H1 (cell line): ENCODE measurements around the gene DPYD. TPM values are rescaled to one million over a fixed set of nuclear protein-coding genes. Genes with fewer than 3 reads are reported as not detected.

Source experiments
- CTCF ChIA-PET: fragments of 300-600 bp; sonication (Branson Sonifier 250); formaldehyde crosslinking; loops from one replicate; lab custom pipeline; 2021; ENCODE audit not compliant: partially characterized antibody; lab: Charles Lee
- POLR2A ChIA-PET: fragments of 300-600 bp; sonication (Branson Sonifier 250); formaldehyde crosslinking; loops from one replicate; lab custom pipeline; 2021; ENCODE audit warnings: inconsistent platforms; ENCODE audit not compliant: partially characterized antibody; lab: Charles Lee
- DNase-seq, 2 experiments: peaks; one replicate each; pipeline versions ENCODE4 v3.0.0 to v3.0.0-alpha.2; 2010 to 2022; ENCODE audit warnings: low spot score in 2 of 2, low read depth in 1 of 2, mixed read lengths in 1 of 2
- FAIRE-seq: peaks from 2 replicates; lab custom pipeline; 2011; peaks lifted over from hg19 to GRCh38; lab: Jason Lieb, UNC
- H2AFZ ChIP-seq: 2 replicates; pipeline ENCODE4 v1.8.1; 2012; ENCODE audit warnings: low read length, inconsistent platforms
- H2AK5ac ChIP-seq: 2 replicates; pipeline ENCODE4 v1.6.1; 2013; ENCODE audit warnings: low read depth, low read length
- H2BK120ac ChIP-seq: replicated peaks from 2 replicates; pipeline ENCODE3; 2013; ENCODE audit warnings: low read depth, low read length, inconsistent platforms
- H2BK12ac ChIP-seq: 2 replicates; pipeline ENCODE4 v1.6.1; 2013; ENCODE audit warnings: low read depth, low read length
- H2BK15ac ChIP-seq: 2 replicates; pipeline ENCODE4 v1.6.1; 2013; ENCODE audit warnings: low read length
- H2BK20ac ChIP-seq: 2 replicates; pipeline ENCODE4 v1.6.1; 2013; ENCODE audit warnings: low read length
- H2BK5ac ChIP-seq: 2 replicates; pipeline ENCODE4 v1.6.1; 2013; ENCODE audit warnings: low read depth, low read length
- H3K14ac ChIP-seq: 2 replicates; pipeline ENCODE4 v1.6.1; 2013; ENCODE audit warnings: inconsistent platforms; ENCODE audit not compliant: insufficient read length
- H3K18ac ChIP-seq: 2 replicates; pipeline ENCODE4 v1.6.1; 2013; ENCODE audit warnings: low read length; ENCODE audit errors: extremely low read depth
- H3K23ac ChIP-seq: 2 replicates; pipeline ENCODE4 v1.6.1; 2013; ENCODE audit warnings: inconsistent platforms; ENCODE audit not compliant: insufficient read length
- H3K23me2 ChIP-seq: 2 replicates; pipeline ENCODE4 v1.6.1; 2013; ENCODE audit warnings: low read depth, low read length
- H3K27ac ChIP-seq: 2 replicates; pipeline ENCODE4 v1.6.1; 2011; ENCODE audit warnings: low read depth, low read length, inconsistent platforms
- H3K27me3 ChIP-seq, 4 experiments: replicated peaks in 1 of 4; 1 replicate in 1 of 4; 2 replicates in 3 of 4; pipeline versions ENCODE4 v1.6.1 to v1.8.1; 2011 to 2013; ENCODE audit warnings: low read length in 3 of 4, mild to moderate bottlenecking in 3 of 4, inconsistent platforms in 2 of 4, mixed read lengths in 2 of 4, moderate library complexity in 1 of 4; ENCODE audit not compliant: control insufficient read depth in 3 of 4, insufficient read depth in 3 of 4; ENCODE audit errors: extremely low read depth in 1 of 4
- H3K36me3 ChIP-seq, 4 experiments: 2 replicates each; pipeline versions ENCODE4 v1.6.1 to v1.8.1; 2011 to 2013; ENCODE audit warnings: mild to moderate bottlenecking in 4 of 4, low read length in 3 of 4, moderate library complexity in 2 of 4, control low read depth in 1 of 4, inconsistent platforms in 1 of 4; ENCODE audit not compliant: insufficient read depth in 4 of 4, control insufficient read depth in 2 of 4
- H3K4ac ChIP-seq: replicated peaks from 2 replicates; pipeline ENCODE3; 2013; ENCODE audit warnings: low read length, low read depth, mixed read lengths, inconsistent platforms; ENCODE audit not compliant: insufficient read length
- H3K4me1 ChIP-seq, 4 experiments: replicated peaks in 1 of 4; 1 replicate in 1 of 4; 2 replicates in 3 of 4; pipeline versions ENCODE4 v1.6.1 to v1.8.1; 2011 to 2013; ENCODE audit warnings: low read length in 3 of 4, inconsistent platforms in 2 of 4, mixed read lengths in 1 of 4; ENCODE audit not compliant: insufficient read depth in 4 of 4, control insufficient read depth in 3 of 4
- H3K4me2 ChIP-seq, 2 experiments: 2 replicates each; pipeline versions ENCODE4 v1.6.1 to v1.8.1; 2011 to 2013; ENCODE audit warnings: low read depth in 2 of 2, low read length in 2 of 2, control low read depth in 1 of 2, inconsistent platforms in 1 of 2, mild to moderate bottlenecking in 1 of 2; ENCODE audit not compliant: insufficient read depth in 1 of 2
- H3K4me3 ChIP-seq, 4 experiments: fragments of 200-600, 300-600 bp in 1 of 4; sonication (generic), shearing (Covaris generic), sonication (Bioruptor Twin) in 1 of 4; 2 replicates each; pipeline versions ENCODE4 v1.5.1 to v1.8.1; 2011 to 2016; ENCODE audit warnings: low read length in 4 of 4, low read depth in 3 of 4, control low read depth in 2 of 4, inconsistent platforms in 2 of 4, mild to moderate bottlenecking in 2 of 4, mixed read lengths in 1 of 4, moderate library complexity in 1 of 4; ENCODE audit not compliant: insufficient read depth in 2 of 4; ENCODE audit errors: extremely low read depth in 1 of 4
- H3K56ac ChIP-seq: replicated peaks from 2 replicates; pipeline ENCODE3; 2013; ENCODE audit warnings: low read depth, mild to moderate bottlenecking, mixed read lengths, low read length, inconsistent platforms; ENCODE audit not compliant: insufficient read length
- H3K79me1 ChIP-seq: 2 replicates; pipeline ENCODE4 v1.6.1; 2013; ENCODE audit warnings: low read depth, low read length, control low read depth
- H3K79me2 ChIP-seq, 2 experiments: 2 replicates each; pipeline versions ENCODE4 v1.6.1 to v1.8.1; 2012 to 2013; ENCODE audit warnings: low read length in 2 of 2, mild to moderate bottlenecking in 2 of 2, inconsistent platforms in 1 of 2; ENCODE audit not compliant: insufficient read depth in 2 of 2, control insufficient read depth in 1 of 2
- H3K9ac ChIP-seq, 4 experiments: replicated peaks in 1 of 4; 1 replicate in 1 of 4; 2 replicates in 3 of 4; pipeline versions ENCODE4 v1.6.1 to v1.8.1; 2011 to 2013; ENCODE audit warnings: low read depth in 3 of 4, low read length in 3 of 4, control low read depth in 2 of 4, mild to moderate bottlenecking in 2 of 4, moderate library complexity in 2 of 4, inconsistent platforms in 1 of 4; ENCODE audit errors: extremely low read depth in 1 of 4
- H3K9me3 ChIP-seq, 2 experiments: 2 replicates each; pipeline versions ENCODE4 v1.6.1 to v1.8.1; 2012 to 2013; ENCODE audit warnings: mild to moderate bottlenecking in 2 of 2, moderate library complexity in 2 of 2, control low read depth in 1 of 2, inconsistent platforms in 1 of 2, low read depth in 1 of 2, low read length in 1 of 2, mixed read lengths in 1 of 2; ENCODE audit not compliant: insufficient read depth in 2 of 2
- H4K20me1 ChIP-seq, 2 experiments: replicated peaks in 1 of 2; 2 replicates each; pipeline versions ENCODE3 to v1.8.1; 2011 to 2013; ENCODE audit warnings: inconsistent platforms in 2 of 2, low read length in 2 of 2, mild to moderate bottlenecking in 1 of 2; ENCODE audit not compliant: insufficient read depth in 2 of 2, control insufficient read depth in 1 of 2
- H4K5ac ChIP-seq: 2 replicates; pipeline ENCODE4 v1.6.1; 2013; ENCODE audit warnings: low read length, low read depth, mixed read lengths, inconsistent platforms; ENCODE audit not compliant: insufficient read length
- H4K8ac ChIP-seq: 2 replicates; pipeline ENCODE4 v1.8.0; 2013; ENCODE audit warnings: mild to moderate bottlenecking, moderate library complexity, low read length, inconsistent platforms; ENCODE audit not compliant: insufficient read depth; ENCODE audit errors: extremely low read depth
- H4K91ac ChIP-seq: replicated peaks from 2 replicates; pipeline ENCODE3; 2013; ENCODE audit warnings: low read length, mixed read lengths, inconsistent platforms; ENCODE audit not compliant: insufficient read length
- KDM5A ChIP-seq: fragments of 200-600 bp; IDR thresholded peaks from 2 replicates; pipeline ENCODE4 v1.7.1; 2012; ENCODE audit warnings: mild to moderate bottlenecking, low read length, inconsistent platforms, mixed read lengths
- RAD21 ChIP-seq, 2 experiments: IDR thresholded peaks in 1 of 2; conservative IDR thresholded peaks in 1 of 2; 2 replicates each; pipeline ENCODE4 v1.6.1; 2011; ENCODE audit warnings: low read depth in 2 of 2, low read length in 2 of 2, improper control_type of control experiment in 1 of 2, inconsistent platforms in 1 of 2, mild to moderate bottlenecking in 1 of 2, moderate library complexity in 1 of 2
- RFX5 ChIP-seq: IDR thresholded peaks from 2 replicates; pipeline ENCODE4 v1.6.1; 2011; ENCODE audit warnings: low read depth, low read length, improper control_type of control experiment, borderline replicate concordance
- polyA plus RNA-seq, 7 experiments: library from polyadenylated mRNA; depleted of rRNA in 3 of 7; stranded (reverse) in 5 of 7; unstranded in 2 of 7; fragments of >200 nt in 5 of 7; fragments of 200-250 nt in 2 of 7; gene quantifications; 1 replicate in 5 of 7; 2 replicates in 1 of 7; 4 replicates in 1 of 7; pipeline versions ENCODE4 v1.2.1 to v1.2.3, GENCODE V29; 2011 to 2013; ENCODE audit warnings: missing spikeins in 2 of 7, mixed read lengths in 2 of 7
- total RNA-seq: library from RNA; stranded (reverse); fragmentation: NEBNext Ultra II Directional; extraction: Animal tissue kit (Norgen Biotek cat#: 25700); gene quantifications from 2 replicates; pipeline ENCODE4 v1.2.1, GENCODE V29; 2021
- TF ChIP-seq, protein P1 (sequence below): IDR thresholded peaks from 2 replicates; pipeline ENCODE4 v1.6.1; 2011; ENCODE audit warnings: low read depth, mild to moderate bottlenecking, low read length; ENCODE audit not compliant: insufficient read depth

Gene DPYD
- total and polyA plus RNA-seq, 2 of the 8 experiments (the other 6 are each of a cell fraction or from before 2014, with no cell fraction given): 0.29 to 0.73 TPM

DNA sequence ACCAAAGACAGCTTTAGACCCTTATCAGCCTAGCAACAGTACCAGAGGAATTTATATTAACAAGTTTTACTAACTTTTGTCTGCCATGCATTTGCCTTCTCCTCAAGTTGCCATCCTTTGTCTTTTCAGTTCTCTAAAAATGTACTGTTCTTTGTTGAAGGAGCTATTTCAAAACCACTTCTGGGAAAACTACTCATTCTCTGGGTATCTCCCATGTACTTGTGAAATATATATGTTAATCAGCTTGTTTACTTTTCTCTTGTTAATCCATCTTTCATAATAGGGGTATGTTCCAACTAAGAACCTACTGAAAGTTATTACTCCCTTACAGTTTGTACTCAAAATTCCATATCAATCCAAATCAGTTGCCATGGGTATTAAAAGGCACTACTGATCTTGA lies 16.3 kb downstream of the DPYD start:
- no peak overlapping the region for H3K27ac ChIP-seq
- H3K9me3 ChIP-seq: no peaks in the 10 kb centered on the region
- no peak overlapping the region for H2BK20ac ChIP-seq
- FAIRE-seq: no peak
- H4K91ac ChIP-seq: no peak overlapping the region
- H2BK15ac ChIP-seq: no peak overlapping the region
- H2BK120ac ChIP-seq: no peak overlapping the region
- TF ChIP-seq RFX5: no peak
- TF ChIP-seq, protein P1, sequence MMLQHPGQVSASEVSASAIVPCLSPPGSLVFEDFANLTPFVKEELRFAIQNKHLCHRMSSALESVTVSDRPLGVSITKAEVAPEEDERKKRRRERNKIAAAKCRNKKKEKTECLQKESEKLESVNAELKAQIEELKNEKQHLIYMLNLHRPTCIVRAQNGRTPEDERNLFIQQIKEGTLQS: no peak
- no peak for TF ChIP-seq KDM5A
- no peak for TF ChIP-seq RAD21 (IDR thresholded peaks at IDR 0.05 in 1 of 2, conservative IDR thresholded peaks at IDR 0.05 in 1 of 2; ENCODE audit: low read depth in 2 of 2, low read length in 2 of 2)
- H3K4ac ChIP-seq: no peak overlapping the region
- H3K23ac ChIP-seq: no peak overlapping the region
- H3K9ac ChIP-seq: no peak overlapping the region
- no peak overlapping the region for H3K4me3 ChIP-seq
- no peak overlapping the region for H3K4me2 ChIP-seq
- no peaks in the 10 kb centered on the region for H3K23me2 ChIP-seq
- no peak overlapping the region for H3K14ac ChIP-seq
- no peaks in the 10 kb centered on the region for H4K20me1 ChIP-seq
- H4K5ac ChIP-seq: no peak overlapping the region
- H3K79me1 ChIP-seq: no peaks in the 10 kb centered on the region
- DNase-seq: no peak
- H3K18ac ChIP-seq: no peak overlapping the region
- H4K8ac ChIP-seq: no peak overlapping the region
- ChIA-PET CTCF (no interaction called here), POLR2A (no interaction called here)
- no peaks in the 10 kb centered on the region for H3K36me3 ChIP-seq
- H3K27me3 ChIP-seq: no peaks in the 10 kb centered on the region
- no peaks in the 10 kb centered on the region for H3K4me1 ChIP-seq
- no peak overlapping the region for H2AK5ac ChIP-seq
- no peak overlapping the region for H2AFZ ChIP-seq
- no peak overlapping the region for H2BK12ac ChIP-seq
- H2BK5ac ChIP-seq: no peak overlapping the region
- H3K56ac ChIP-seq: no peak overlapping the region
- no peaks in the 10 kb centered on the region for H3K79me2 ChIP-seq
